Amniotic stem cell (primary cell): Measurements from ENCODE around the gene WNT7B.

Source experiments
- DNase-seq: peaks from one replicate; lab custom pipeline; 2025; lab: John Stamatoyannopoulos, UW

Gene WNT7B

GRCh38 chr22:45971408-45972028 lies 5.4 kb downstream of the WNT7B start:
- no peak for DNase-seq

GRCh38 chr22:45970705-45971407 lies 6.1 kb downstream of the WNT7B start:
- no peak for DNase-seq

- DNase-seq: no peak
Measured at GRCh38 chr22:45969801-45970470, 7.0 kb downstream of the WNT7B start.

- DNase-seq: no peak
Measured at GRCh38 chr22:45969414-45969799, 7.6 kb downstream of the WNT7B start.

GRCh38 chr22:45968751-45969413 lies 8.1 kb downstream of the WNT7B start:
- no peak for DNase-seq

GRCh38 chr22:45968003-45968650 lies 8.8 kb downstream of the WNT7B start:
- DNase-seq: no peak

- DNase-seq: no peak
Measured at GRCh38 chr22:45966895-45967365, 10.0 kb downstream of the WNT7B start.

GRCh38 chr22:45966320-45966894 lies 10.6 kb downstream of the WNT7B start:
- DNase-seq: no peak

- no peak for DNase-seq
Measured at GRCh38 chr22:45965563-45965962, 11.4 kb downstream of the WNT7B start.

GRCh38 chr22:45964926-45965527 lies 11.9 kb downstream of the WNT7B start:
- DNase-seq: no peak

GRCh38 chr22:45964372-45964771 lies 12.6 kb downstream of the WNT7B start:
- DNase-seq: no peak

- no peak for DNase-seq
Measured at GRCh38 chr22:45963821-45964220, 13.1 kb downstream of the WNT7B start.

GRCh38 chr22:45962756-45963324 lies 14.1 kb downstream of the WNT7B start:
- DNase-seq: no peak

- DNase-seq: no peak
Measured at GRCh38 chr22:45962434-45962718, 14.6 kb downstream of the WNT7B start.

GRCh38 chr22:45961679-45962433 lies 15.1 kb downstream of the WNT7B start:
- no peak for DNase-seq

GRCh38 chr22:45960477-45961386 lies 16.2 kb downstream of the WNT7B start:
- no peak for DNase-seq

- DNase-seq: no peak
Measured at GRCh38 chr22:45959719-45960476, 17.1 kb downstream of the WNT7B start.

GRCh38 chr22:45958971-45959370 lies 18.0 kb downstream of the WNT7B start:
- no peak for DNase-seq

GRCh38 chr22:45957826-45958225 lies 19.1 kb downstream of the WNT7B start:
- DNase-seq: no peak
